Cerebellar cortex (tissue), 1 donor: Measurements from ENCODE around the gene BCL3.
"Not testable (repeated sequence)": the region's sequence is repeated elsewhere in the genome, so short reads cannot be mapped to it uniquely, and the experiment has no call there.

ENCODE experiments used
- DNase-seq: peaks from one replicate; pipeline ENCODE4 v3.0.0-alpha.2; 2015; ENCODE audit warnings: low spot score

Gene BCL3

GRCh38 chr19:44757735-44758505 is 9.4 kb downstream of the BCL3 start:
- no peak for DNase-seq

DNA sequence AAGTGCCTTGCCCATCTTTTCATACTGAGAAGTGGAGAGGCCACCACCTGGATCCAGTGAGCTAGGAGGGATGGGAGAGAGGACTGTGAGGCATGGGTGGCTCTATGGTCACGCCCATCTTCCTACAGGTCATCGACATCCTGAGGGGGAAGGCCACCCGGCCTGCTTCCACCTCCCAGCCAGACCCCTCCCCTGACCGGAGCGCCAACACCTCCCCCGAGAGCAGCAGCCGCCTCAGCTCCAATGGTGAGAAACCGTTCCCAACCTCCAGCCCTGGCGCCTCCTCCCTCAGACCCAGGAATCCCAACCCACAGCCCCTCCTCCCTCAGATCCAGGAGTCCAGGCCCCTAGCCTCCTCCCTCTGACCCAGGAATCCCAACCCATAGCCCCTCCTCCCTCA is 10.1 kb downstream of the BCL3 start:
- no peak for DNase-seq

GRCh38 chr19:44759083-44759804 is 10.7 kb downstream of the BCL3 start:
- no peak for DNase-seq

GRCh38 chr19:44762038-44762437 is 13.5 kb downstream of the BCL3 start:
- DNase-seq = no peak

DNA sequence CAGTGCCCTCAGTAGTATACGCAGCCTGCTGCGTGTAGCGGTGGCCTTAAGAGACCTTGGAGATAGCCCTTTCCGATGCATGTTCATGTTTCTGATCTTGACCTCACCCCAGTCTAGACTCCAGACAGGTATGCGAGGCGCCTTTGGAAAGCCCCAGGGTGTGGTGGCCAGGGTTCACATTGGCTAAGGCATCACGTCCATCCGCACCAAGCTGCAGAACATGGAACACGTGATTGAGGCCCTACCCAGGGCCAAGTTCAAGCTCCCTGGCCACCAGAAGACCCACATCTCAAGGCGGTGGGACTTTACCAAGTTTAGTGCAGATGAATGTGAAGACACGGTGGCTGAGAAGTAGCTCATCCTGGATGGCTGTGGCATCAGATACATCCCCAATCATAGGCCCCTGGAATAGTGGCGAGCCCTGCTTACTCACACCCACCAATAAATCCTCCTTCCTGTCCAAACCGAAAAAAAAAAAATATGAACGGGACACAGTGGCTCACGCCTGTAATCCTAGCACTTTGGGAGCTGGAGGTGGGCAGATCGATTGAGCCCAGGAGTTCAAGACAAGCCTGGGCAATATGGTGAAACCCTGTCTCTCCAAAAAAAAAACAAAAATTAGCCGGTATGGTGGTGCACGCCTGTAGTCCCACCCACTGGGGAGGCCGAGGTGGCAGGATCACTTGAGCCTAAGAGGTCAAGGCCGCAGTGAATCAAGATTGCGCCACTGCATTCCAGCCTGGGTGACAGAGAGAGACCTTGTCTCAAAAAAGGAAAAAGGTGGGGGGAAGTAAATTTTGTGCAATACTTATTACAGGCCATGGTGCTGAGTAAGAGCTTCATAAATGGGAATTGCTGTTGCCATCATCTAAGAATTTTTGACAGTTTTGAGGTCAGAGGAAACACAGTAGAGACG is 16.8 kb downstream of the BCL3 start:
- no peak for DNase-seq

GRCh38 chr19:44765949-44766335 is 17.4 kb downstream of the BCL3 start:
- DNase-seq = no peak

- no peak for DNase-seq
Observed at GRCh38 chr19:44767295-44768180, 19.0 kb downstream of the BCL3 start.

DNA sequence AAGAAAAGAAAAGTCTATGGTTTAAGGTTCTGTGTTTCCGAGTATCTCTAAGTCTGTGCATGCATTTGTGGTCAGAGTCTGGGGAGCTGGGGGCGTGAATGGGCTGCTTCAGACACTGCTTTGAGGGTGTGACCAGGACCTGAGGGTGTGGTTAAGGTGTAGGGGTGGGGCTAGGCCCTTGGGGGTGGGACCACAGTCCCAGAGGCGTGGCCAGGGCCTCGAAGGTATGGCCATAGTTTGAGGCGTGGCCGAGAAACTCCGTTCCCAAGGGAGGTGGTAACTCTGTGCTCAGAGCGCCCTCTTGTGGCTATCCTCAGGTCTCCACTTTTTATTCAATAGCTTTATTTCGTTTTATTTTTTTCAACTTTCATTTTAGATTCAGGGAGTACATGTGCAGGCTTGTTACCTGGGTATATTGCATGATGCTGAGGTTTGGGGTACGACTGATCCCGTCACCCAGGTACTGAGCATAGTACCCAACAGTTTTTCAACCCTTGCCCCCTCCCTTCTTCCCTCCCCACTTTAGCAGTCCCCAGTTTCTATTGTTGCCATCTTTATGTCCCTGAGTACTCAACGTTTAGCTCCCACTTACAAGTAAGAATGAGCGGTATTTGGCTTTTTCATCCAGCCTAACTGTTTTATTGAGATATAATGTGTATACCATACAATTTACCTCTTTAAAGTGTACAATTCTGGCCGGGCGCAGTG is 22.2 kb downstream of the BCL3 start:
- peak; percentile 83 for DNase-seq

DNA sequence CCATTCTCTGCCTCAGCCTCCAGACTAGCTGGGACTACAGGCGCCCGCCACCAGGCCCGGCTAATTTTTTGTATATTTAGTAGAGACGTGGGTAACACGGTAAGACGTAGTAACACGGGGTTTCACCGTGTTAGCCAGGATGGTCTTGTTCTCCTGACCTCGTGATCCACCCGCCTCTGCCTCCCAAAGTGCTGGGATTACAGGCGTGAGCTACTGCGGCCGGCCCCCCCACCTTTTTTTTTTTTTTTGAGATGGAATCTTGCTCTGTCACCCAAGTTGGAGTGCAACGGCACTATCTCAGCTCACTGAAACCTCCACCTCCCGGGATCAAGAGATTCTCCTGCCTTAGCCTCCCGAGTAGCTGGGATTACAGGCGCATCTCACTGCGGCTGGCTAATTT is 23.6 kb downstream of the BCL3 start:
- DNase-seq = not testable (repeated sequence)

DNA sequence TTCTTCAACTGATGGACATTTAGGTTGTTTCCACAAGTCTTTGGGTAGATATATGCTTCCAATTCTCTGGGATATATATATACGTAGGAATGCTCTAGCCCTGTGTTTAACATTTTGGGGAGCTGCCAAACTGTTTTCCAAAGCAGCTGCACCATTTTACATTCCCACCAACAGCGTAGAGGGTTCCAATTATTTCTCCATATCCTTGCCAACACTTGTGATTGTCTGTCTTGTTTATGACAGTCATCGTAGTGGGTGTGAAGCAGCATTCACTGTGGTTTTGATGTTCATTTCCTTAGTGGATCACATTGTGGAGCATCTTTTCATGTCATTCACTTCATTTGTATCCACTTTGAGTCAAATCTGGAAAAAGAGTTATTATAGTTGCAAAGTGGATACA is 24.5 kb downstream of the BCL3 start:
- no peak for DNase-seq

- DNase-seq = no peak
Observed at GRCh38 chr19:44775676-44776240, 27.2 kb downstream of the BCL3 start.

- no peak for DNase-seq
Observed at GRCh38 chr19:44776402-44777096, 28.0 kb downstream of the BCL3 start.

- DNase-seq = no peak
Observed at GRCh38 chr19:44777715-44778347, 29.3 kb downstream of the BCL3 start, which contains the start of gene CBLC. CBLC (plus strand) TSS chr19:44777890; CDS start chr19:44777932, 42 bp downstream.

DNA sequence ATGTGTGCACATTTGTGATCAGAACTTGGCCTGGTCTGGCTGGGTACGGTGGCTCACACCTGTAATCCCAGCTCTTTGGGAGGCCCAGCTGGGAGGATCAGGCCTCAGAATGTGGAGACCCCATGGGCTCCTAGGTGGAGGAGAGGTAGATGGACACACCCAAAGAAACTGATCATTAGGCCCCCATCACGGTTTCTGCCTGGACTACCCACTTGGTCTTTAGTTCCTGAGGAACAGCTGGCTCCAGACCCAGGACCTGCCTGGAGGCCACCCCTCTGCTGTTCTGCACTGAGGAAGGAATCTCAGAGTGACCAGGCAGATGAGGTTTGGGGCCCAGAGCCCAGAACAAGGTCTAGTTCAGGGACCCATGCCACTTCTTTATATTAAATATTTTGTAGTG is 30.6 kb downstream of the BCL3 start:
- DNase-seq = no peak

DNA sequence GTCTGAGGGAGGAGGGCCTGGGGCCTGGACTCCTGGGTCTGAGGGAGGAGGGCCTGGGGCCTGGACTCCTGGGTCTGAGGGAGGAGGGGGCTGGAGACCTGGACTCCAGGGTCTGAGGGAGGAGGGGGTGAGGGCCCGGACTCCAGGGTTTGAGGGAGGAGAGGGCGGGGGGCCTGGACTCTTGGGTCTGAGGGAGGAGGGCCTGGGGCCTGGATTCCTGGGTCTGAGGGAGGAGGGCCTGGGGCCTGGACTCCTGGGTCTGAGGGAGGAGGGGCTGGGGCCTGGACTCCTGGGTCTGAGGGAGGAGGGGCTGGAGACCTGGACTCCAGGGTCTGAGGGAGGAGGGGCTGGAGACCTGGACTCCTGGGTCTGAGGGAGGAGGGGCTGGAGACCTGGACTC is 33.2 kb downstream of the BCL3 start:
- DNase-seq = not testable (repeated sequence)

DNA sequence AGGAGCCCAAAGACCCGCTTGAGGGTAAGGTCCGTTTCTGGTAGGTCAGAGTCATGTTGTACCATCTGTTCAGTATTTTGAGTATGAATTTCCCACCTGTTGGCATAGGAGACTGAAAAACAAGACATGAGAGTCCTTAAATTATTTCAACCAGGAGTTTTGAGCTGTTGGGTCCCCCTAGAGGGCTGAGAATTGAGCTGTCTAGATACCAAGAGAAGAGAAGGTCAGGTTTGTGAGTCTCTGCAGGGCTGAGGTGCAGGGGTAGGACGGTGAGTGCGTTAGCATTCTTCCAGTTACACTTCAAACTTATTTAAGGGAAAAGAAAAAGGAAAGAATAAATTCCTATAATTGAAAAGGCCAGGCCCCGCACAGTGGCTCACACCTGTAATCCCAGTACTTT is 34.2 kb downstream of the BCL3 start:
- peak; percentile 49 for DNase-seq

DNA sequence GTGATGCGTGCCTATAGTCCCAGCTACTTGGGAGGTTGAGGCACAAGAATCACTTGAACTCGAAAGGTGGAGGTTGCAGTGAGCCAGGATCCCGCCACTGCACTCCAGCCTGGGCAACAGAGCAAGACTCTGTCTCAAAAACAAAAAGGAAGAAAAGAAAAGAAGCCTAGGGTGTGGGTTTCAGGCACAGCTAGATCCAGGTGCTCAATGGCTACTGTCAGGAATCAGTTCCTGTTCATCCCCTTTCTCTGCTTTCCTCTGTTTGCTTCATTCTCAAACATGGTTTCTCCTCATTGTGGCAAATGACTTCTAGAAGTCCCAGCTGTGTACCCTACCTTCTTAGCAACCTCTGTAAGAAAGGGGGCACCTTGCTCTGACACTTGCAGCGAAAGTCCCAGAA is 35.0 kb downstream of the BCL3 start:
- no peak for DNase-seq

GRCh38 chr19:44785271-44785670 is 36.8 kb downstream of the BCL3 start:
- no peak for DNase-seq

DNA sequence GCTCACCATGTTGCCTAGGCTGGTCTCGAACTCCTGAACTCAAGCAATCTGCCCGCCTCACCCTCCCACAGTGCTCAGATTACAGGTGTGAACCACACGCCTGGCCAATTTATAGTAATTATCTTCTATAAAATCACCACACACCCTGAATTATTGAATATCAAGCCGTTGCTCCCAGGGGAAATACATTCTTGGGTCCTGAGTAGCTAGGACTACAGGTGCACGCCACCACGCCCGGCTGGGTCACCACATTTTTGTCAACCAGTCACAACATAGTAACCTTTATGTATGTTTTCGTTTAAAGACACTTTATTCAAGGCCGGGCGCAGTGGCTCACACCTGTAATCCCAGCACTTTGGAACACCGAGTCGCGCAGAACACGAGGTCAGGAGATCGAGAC is 37.5 kb downstream of the BCL3 start:
- no peak for DNase-seq
